Endodermal cell (in vitro differentiated cells): ENCODE data around the gene RNASEH1. TPM values are rescaled to one million over a fixed set of nuclear protein-coding genes. Genes with fewer than 3 reads are reported as not detected.
"Not testable (repeated sequence)": the region's sequence is repeated elsewhere in the genome, so short reads cannot be mapped to it uniquely, and the experiment has no call there.

Source experiments
- DNase-seq: peaks from one replicate; pipeline ENCODE4 v3.0.0-alpha.2; 2017
- H3K27ac ChIP-seq: 2 replicates; pipeline ENCODE4 v1.5.1; 2013; ENCODE audit warnings: mild to moderate bottlenecking, low read depth, low read length, moderate library complexity
- H3K27me3 ChIP-seq: 2 replicates; pipeline ENCODE4 v1.6.1; 2013; ENCODE audit warnings: mild to moderate bottlenecking, low read length, moderate library complexity; ENCODE audit not compliant: insufficient read depth, control insufficient read depth, poor library complexity, severe bottlenecking
- H3K36me3 ChIP-seq: 2 replicates; pipeline ENCODE4 v1.7.0; 2013; ENCODE audit warnings: mild to moderate bottlenecking, low read length, moderate library complexity; ENCODE audit not compliant: control insufficient read depth, insufficient read depth
- H3K4me1 ChIP-seq: one replicate; pipeline ENCODE4 v1.7.0; 2013; ENCODE audit warnings: low read length; ENCODE audit not compliant: control insufficient read depth, insufficient read depth
- H3K4me3 ChIP-seq: 2 replicates; pipeline ENCODE4 v1.5.1; 2013; ENCODE audit warnings: mild to moderate bottlenecking, low read length, moderate library complexity
- H3K9ac ChIP-seq: 2 replicates; pipeline ENCODE4 v1.6.1; 2013; ENCODE audit warnings: mild to moderate bottlenecking, low read length, moderate library complexity; ENCODE audit not compliant: poor library complexity, severe bottlenecking; ENCODE audit errors: extremely low read depth
- H3K9me3 ChIP-seq: 2 replicates; pipeline ENCODE4 v1.6.1; 2013; ENCODE audit warnings: mild to moderate bottlenecking, low read length, moderate library complexity; ENCODE audit not compliant: control insufficient read depth
- H3K27ac Mint-ChIP-seq: 2 replicates; pipeline ENCODE4 v1.8.0; 2020; ENCODE audit warnings: mixed read lengths
- H3K27me3 Mint-ChIP-seq: 2 replicates; pipeline ENCODE4 v1.8.0; 2021; ENCODE audit warnings: mild to moderate bottlenecking, mixed read lengths; ENCODE audit not compliant: insufficient read depth
- H3K36me3 Mint-ChIP-seq: 2 replicates; pipeline ENCODE4 v1.8.0; 2020; ENCODE audit warnings: low read depth, mixed read lengths
- H3K4me1 Mint-ChIP-seq: 2 replicates; pipeline ENCODE4 v1.8.0; 2020; ENCODE audit warnings: mixed read lengths
- H3K4me3 Mint-ChIP-seq: 2 replicates; pipeline ENCODE4 v1.8.0; 2020; ENCODE audit warnings: mild to moderate bottlenecking, moderate library complexity, mixed read lengths
- H3K9me3 Mint-ChIP-seq: 2 replicates; pipeline ENCODE4 v1.8.0; 2020; ENCODE audit warnings: mild to moderate bottlenecking, mixed read lengths
- CTCF ChIP-seq: fragments of 200-600 bp; sonication (generic); conservative IDR thresholded peaks from 2 replicates; pipeline ENCODE4 v1.5.0; 2021; ENCODE audit warnings: antibody characterized with exemption, mild to moderate bottlenecking
- WGBS, 2 experiments: methylation state at CpG; one replicate each; pipeline versions ENCODE4 v1.1.5 to v1.1.7; 2013; ENCODE audit warnings: missing lambda C conversion rate in 2 of 2, mixed read lengths in 1 of 2; ENCODE audit not compliant: insufficient coverage in 1 of 2, insufficient read length in 1 of 2; 5-methylcytosine and 5-hydroxymethylcytosine counted together
- total RNA-seq, 2 donors: library from RNA; stranded (reverse); fragmentation: NEBNext Ultra II Directional in 1 of 2; extraction: Animal tissue kit (Norgen Biotek cat#: 25700) in 1 of 2; gene quantifications; 2 replicates in 1 of 2; 3 replicates in 1 of 2; pipeline ENCODE4 v1.2.1, GENCODE V29; 2021

The RNASEH1 gene
- total RNA-seq, 2 donors from 2014 or later, result 28.2 to 35.2 TPM

- Mint-ChIP-seq H3K4me1 (peaks cover 22% of the 10 kb centered on the region), H3K36me3 (peaks cover 84% of the 10 kb centered on the region), H3K27me3 (no peaks in the 10 kb centered on the region), H3K4me3 (no peak overlapping the region), H3K27ac (no peak overlapping the region), H3K9me3 (no peaks in the 10 kb centered on the region)
- WGBS, 2 experiments, result 93% methylated on average over 5 to 13 of the region's 13 CpGs
- Histone ChIP-seq H3K4me1 (no peaks in the 10 kb centered on the region), H3K36me3 (peaks cover 85% of the 10 kb centered on the region), H3K9me3 (no peaks in the 10 kb centered on the region), H3K27me3 (no peaks in the 10 kb centered on the region), H3K9ac (no peak overlapping the region), H3K27ac (no peak overlapping the region), H3K4me3 (no peak overlapping the region)
- no peak for DNase-seq
- TF ChIP-seq CTCF, result no peak
These were observed 23.5 kb upstream of the RNASEH1 start for GRCh38 chr2:3581367-3582262.

GRCh38 chr2:3580449-3580848, 22.3 kb upstream of the RNASEH1 start:
- H3K36me3 Mint-ChIP-seq, result peaks cover 85% of the 10 kb centered on the region
- Histone ChIP-seq H3K27ac (no peak overlapping the region), H3K4me3 (no peak overlapping the region), H3K4me1 (no peaks in the 10 kb centered on the region), H3K27me3 (no peaks in the 10 kb centered on the region), H3K9me3 (no peaks in the 10 kb centered on the region), H3K36me3 (peaks cover 88% of the 10 kb centered on the region), H3K9ac (no peak overlapping the region)
- peaks cover 28% of the 10 kb centered on the region for H3K4me1 Mint-ChIP-seq
- no peak for DNase-seq
- 93 to 100% methylated on average over 3 to 4 of the region's 5 CpGs for WGBS, 2 experiments
- H3K4me3 Mint-ChIP-seq, result no peak overlapping the region
- no peak overlapping the region for H3K27ac Mint-ChIP-seq
- no peak for TF ChIP-seq CTCF
- no peaks in the 10 kb centered on the region for H3K9me3 Mint-ChIP-seq
- H3K27me3 Mint-ChIP-seq, result no peaks in the 10 kb centered on the region

GRCh38 chr2:3578987-3579386, 20.9 kb upstream of the RNASEH1 start:
- peaks cover 28% of the 10 kb centered on the region for H3K4me1 Mint-ChIP-seq
- no peaks in the 10 kb centered on the region for H3K9me3 ChIP-seq
- no peak overlapping the region for H3K4me3 Mint-ChIP-seq
- peaks cover 79% of the 10 kb centered on the region for H3K36me3 ChIP-seq
- H3K4me3 ChIP-seq, result peak overlapping the region; percentile 94
- no peak overlapping the region for H3K27ac Mint-ChIP-seq
- H3K9ac ChIP-seq, result no peak overlapping the region
- no peak for TF ChIP-seq CTCF
- DNase-seq, result no peak
- no peaks in the 10 kb centered on the region for H3K27me3 ChIP-seq
- no peaks in the 10 kb centered on the region for H3K4me1 ChIP-seq
- H3K9me3 Mint-ChIP-seq, result no peaks in the 10 kb centered on the region
- H3K36me3 Mint-ChIP-seq, result peaks cover 75% of the 10 kb centered on the region
- H3K27me3 Mint-ChIP-seq, result no peaks in the 10 kb centered on the region
- H3K27ac ChIP-seq, result no peak overlapping the region
- WGBS, 2 experiments, result 95 to 100% methylated on average over 3 to 5 of the region's 5 CpGs

- WGBS, 2 experiments, result 77 to 87% methylated on average over 7 to 10 of the region's 10 CpGs
- Histone ChIP-seq H3K9ac (peak overlapping the region; percentile 96), H3K4me3 (peak overlapping the region; percentile 94), H3K36me3 (peaks cover 53% of the 10 kb centered on the region)
- DNase-seq, H3K27me3 ChIP-seq, H3K27me3 Mint-ChIP-seq, H3K9me3 ChIP-seq, H3K9me3 Mint-ChIP-seq, H3K27ac ChIP-seq, H3K4me1 ChIP-seq: not testable (repeated sequence)
- peak overlapping the region; percentile 98 for H3K27ac Mint-ChIP-seq
- H3K4me3 Mint-ChIP-seq, result peak overlapping the region; percentile 100
- H3K4me1 Mint-ChIP-seq, result peaks cover 41% of the 10 kb centered on the region
- peaks cover 56% of the 10 kb centered on the region for H3K36me3 Mint-ChIP-seq
These were observed 18.1 kb upstream of the RNASEH1 start for GRCh38 chr2:3576263-3576630.
